Stomach (tissue), 9 donors: ENCODE measurements around the gene ACSF3. TPM values are rescaled to one million over a fixed set of nuclear protein-coding genes. Genes with fewer than 3 reads are reported as not detected.
"Not testable (repeated sequence)": the region's sequence is repeated elsewhere in the genome, so short reads cannot be mapped to it uniquely, and the experiment has no call there.

Source experiments
- DNase-seq, 2 donors: peaks; one replicate each; pipeline versions ENCODE4 v3.0.0 to v3.0.0-alpha.2; 2013 to 2019
- H3K27ac ChIP-seq, 5 donors: fragments of 200-600 bp in 4 of 5; sonication (generic) in 4 of 5; one replicate each; pipeline ENCODE4 v1.5.1; 2013 to 2019; ENCODE audit warnings: mild to moderate bottlenecking in 1 of 5, moderate library complexity in 1 of 5
- H3K27me3 ChIP-seq, 3 donors: fragments of 200-600 bp; sonication (generic); one replicate each; pipeline ENCODE4 v1.5.1; 2017 to 2019; ENCODE audit warnings: mixed run types in 1 of 3
- H3K36me3 ChIP-seq, 4 donors: fragments of 200-600 bp; sonication (generic); 1 replicate in 3 of 4; 2 replicates in 1 of 4; pipeline ENCODE4 v1.5.1; 2016 to 2019
- H3K4me1 ChIP-seq, 4 donors: fragments of 200-600 bp; sonication (generic); one replicate each; pipeline ENCODE4 v1.5.1; 2016 to 2019
- H3K4me3 ChIP-seq, 4 donors: fragments of 200-600 bp; sonication (generic) in 3 of 4; one replicate each; pipeline ENCODE4 v1.5.1; 2016 to 2019; ENCODE audit warnings: mild to moderate bottlenecking in 1 of 4
- H3K9me3 ChIP-seq, 4 donors: fragments of 200-600 bp; sonication (generic); one replicate each; pipeline ENCODE4 v1.5.1; 2016 to 2019
- CTCF ChIP-seq, 7 experiments: fragments of 450-650 bp in 4 of 7; fragments of 200-600 bp in 3 of 7; sonication (generic) in 3 of 7; IDR thresholded peaks; one replicate each; pipeline ENCODE4 v1.5.1; 2016 to 2019; ENCODE audit warnings: antibody characterized with exemption in 7 of 7, control low read depth in 2 of 7, mild to moderate bottlenecking in 1 of 7
- EP300 ChIP-seq: sonication (generic); formaldehyde crosslinking; IDR thresholded peaks from one replicate; pipeline ENCODE4 v1.6.1; 2017; ENCODE audit warnings: antibody characterized with exemption
- POLR2A ChIP-seq, 4 donors: fragments of 450-650 bp; IDR thresholded peaks; one replicate each; pipeline ENCODE4 v1.6.1; 2016; ENCODE audit warnings: antibody characterized with exemption in 4 of 4, control low read depth in 2 of 4, mild to moderate bottlenecking in 1 of 4, moderate library complexity in 1 of 4
- POLR2AphosphoS5 ChIP-seq, 3 donors: sonication (generic); formaldehyde crosslinking; IDR thresholded peaks; one replicate each; pipeline ENCODE4 v1.6.1; 2016; ENCODE audit warnings: antibody characterized with exemption in 3 of 3
- WGBS, 5 donors: extraction: QIAGEN DNeasy Blood & Tissue Kit in 3 of 5; methylation state at CpG; one replicate each; pipeline versions ENCODE4 v1.1.5 to v1.1.7; 2013 to 2018; 5-methylcytosine and 5-hydroxymethylcytosine counted together
- intact Hi-C: fragments of 100-400 bp; cut with DNase I; formaldehyde crosslinking; loops from one replicate; pipeline ENCODE4 v1.15.1; 2023; ENCODE audit warnings: low total_unique reads
- polyA plus RNA-seq, 3 donors: library from polyadenylated mRNA; stranded (reverse); fragments of 200-250 nt; gene quantifications; one replicate each; pipeline ENCODE4 v1.2.3, GENCODE V29; 2013
- total RNA-seq, 5 donors: library from RNA; depleted of rRNA; stranded (reverse); fragments of >200 nt; gene quantifications; one replicate each; pipeline versions ENCODE4 v1.1.0 to v1.2.3, GENCODE V29; 2014 to 2016
- donor health status: healthy with polysubstance abuse.
- donor health status: Bipolar disorder and iron deficiency.
- donor health status: healthy.

ACSF3 gene
- total and polyA plus RNA-seq, 8 donors = 16.9 to 265 (median 30.7) TPM

- peaks cover 0 to 22% (median 4%) of the 10 kb centered on the region in 4 donors for H3K4me1 ChIP-seq
- no peak for DNase-seq
- H3K36me3 ChIP-seq = no peaks in the 10 kb centered on the region
- intact Hi-C loops = no loop called here
- no peak overlapping the region for H3K4me3 ChIP-seq
- no peak overlapping the region for H3K27ac ChIP-seq
- no peaks in the 10 kb centered on the region for H3K9me3 ChIP-seq
- peaks cover 4 to 69% (median 18%) of the 10 kb centered on the region in 3 donors for H3K27me3 ChIP-seq
- TF ChIP-seq EP300 (no peak), POLR2AphosphoS5 (IDR thresholded peaks at IDR 0.05) (no peak)
- 90 to 97% (median 91%) methylated on average over 9 of the region's 9 CpGs for WGBS, 5 donors
Measured at GRCh38 chr16:89069920-89070319, 23.7 kb upstream of the ACSF3 start.

- DNase-seq = no peak
- Histone ChIP-seq H3K4me3 (no peak overlapping the region), H3K9me3 (no peaks in the 10 kb centered on the region), H3K4me1 (peaks cover 0 to 22% (median 4%) of the 10 kb centered on the region in 4 donors), H3K27ac (no peak overlapping the region), H3K27me3 (peaks cover 4 to 64% (median 18%) of the 10 kb centered on the region in 3 donors), H3K36me3 (no peaks in the 10 kb centered on the region)
- intact Hi-C loops = no loop called here
- TF ChIP-seq EP300 (no peak), CTCF (IDR thresholded peaks at IDR 0.05) (no peak), POLR2AphosphoS5 (IDR thresholded peaks at IDR 0.05) (no peak), POLR2A (IDR thresholded peaks at IDR 0.05) (no peak)
- WGBS, 5 donors = 72 to 92% (median 84%) methylated on average over 12 to 24 of the region's 24 CpGs
Measured at GRCh38 chr16:89070590-89070989, 23.1 kb upstream of the ACSF3 start.

- peak in 1 of 2 donors; percentile 87 for DNase-seq
- intact Hi-C loops = no loop called here
- Histone ChIP-seq H3K27ac (no peak overlapping the region), H3K27me3 (peaks cover 4 to 51% (median 18%) of the 10 kb centered on the region in 3 donors), H3K4me3 (no peak overlapping the region), H3K9me3 (no peaks in the 10 kb centered on the region), H3K36me3 (no peaks in the 10 kb centered on the region), H3K4me1 (peaks cover 0 to 22% (median 4%) of the 10 kb centered on the region in 4 donors)
- no peak for TF ChIP-seq POLR2A (IDR thresholded peaks at IDR 0.05)
- peak in 1 of 3 donors; percentile 33 for TF ChIP-seq POLR2AphosphoS5 (IDR thresholded peaks at IDR 0.05)
- 38 to 55% (median 49%) methylated on average over 19 to 30 of the region's 30 CpGs for WGBS, 5 donors
Measured at GRCh38 chr16:89071686-89072547, 21.7 kb upstream of the ACSF3 start.

GRCh38 chr16:89072548-89073130 is 21.0 kb upstream of the ACSF3 start:
- Histone ChIP-seq H3K27ac (no peak overlapping the region), H3K27me3 (peaks cover under 1 to 44% (median 18%) of the 10 kb centered on the region in 3 donors), H3K4me3 (no peak overlapping the region), H3K9me3 (no peaks in the 10 kb centered on the region), H3K36me3 (no peaks in the 10 kb centered on the region), H3K4me1 (peaks cover 0 to 20% (median 4%) of the 10 kb centered on the region in 4 donors)
- no peak for DNase-seq
- 75 to 86% (median 81%) methylated on average over 6 to 22 of the region's 22 CpGs for WGBS, 5 donors
- TF ChIP-seq POLR2A (IDR thresholded peaks at IDR 0.05) = no peak
- no peak for TF ChIP-seq CTCF (IDR thresholded peaks at IDR 0.05)
- no peak for TF ChIP-seq EP300
- intact Hi-C loops = no loop called here

- Histone ChIP-seq H3K27ac (no peak overlapping the region), H3K36me3 (no peaks in the 10 kb centered on the region), H3K27me3 (peaks cover 0 to 36% (median 18%) of the 10 kb centered on the region in 3 donors), H3K4me3 (no peak overlapping the region), H3K9me3 (no peaks in the 10 kb centered on the region), H3K4me1 (peaks cover 0 to 15% (median 4%) of the 10 kb centered on the region in 4 donors)
- no peak for DNase-seq
- WGBS, 5 donors = 90 to 97% (median 95%) methylated on average over 28 to 34 of the region's 34 CpGs
- intact Hi-C loops = no loop called here
- no peak for TF ChIP-seq CTCF (IDR thresholded peaks at IDR 0.05)
- no peak for TF ChIP-seq POLR2AphosphoS5 (IDR thresholded peaks at IDR 0.05)
- TF ChIP-seq EP300 = no peak
- no peak for TF ChIP-seq POLR2A (IDR thresholded peaks at IDR 0.05)
Measured at GRCh38 chr16:89073346-89074071, 20.1 kb upstream of the ACSF3 start.

- H3K4me3 ChIP-seq, DNase-seq, H3K9me3 ChIP-seq, H3K27ac ChIP-seq, H3K36me3 ChIP-seq, intact Hi-C loops: not testable (repeated sequence)
- WGBS, 5 donors = 95 to 97% (median 95%) methylated on average over 31 to 35 of the region's 35 CpGs
- Histone ChIP-seq H3K4me1 (peaks cover 0 to 15% (median 4%) of the 10 kb centered on the region in 4 donors), H3K27me3 (peaks cover 0 to 33% (median 18%) of the 10 kb centered on the region in 3 donors)
Measured at GRCh38 chr16:89074072-89074674, 19.5 kb upstream of the ACSF3 start.
